Heart left ventricle (tissue), 16 donors: ENCODE data around the gene FAP. TPM values are rescaled to one million over a fixed set of nuclear protein-coding genes. Genes with fewer than 3 reads are reported as not detected.

ENCODE experiments used
- ATAC-seq, 4 donors: fragments of 200-7000 bp; cut with Tn5 transposase; one replicate each; pipeline ENCODE4 v1.9.1; 2020 to 2022; ENCODE audit warnings: moderate library complexity in 4 of 4, mild to moderate bottlenecking in 3 of 4, moderate number of reproducible peaks in 1 of 4
- DNase-seq, 5 donors: peaks; one replicate each; pipeline ENCODE4 v3.0.0-alpha.2; 2020
- H3K27ac ChIP-seq, 12 donors: fragments of 200-600 bp; sonication (generic) in 4 of 12; one replicate each; pipeline versions ENCODE4 v1.5.0 to v1.8.0; 2016 to 2022; ENCODE audit warnings: mild to moderate bottlenecking in 2 of 12
- H3K27me3 ChIP-seq, 9 donors: fragments of 200-600 bp; sonication (generic) in 2 of 9; one replicate each; pipeline versions ENCODE4 v1.5.1 to v1.8.0; 2016 to 2022; ENCODE audit warnings: mild to moderate bottlenecking in 3 of 9
- H3K36me3 ChIP-seq, 9 donors: fragments of 200-600 bp; sonication (generic) in 2 of 9; one replicate each; pipeline versions ENCODE4 v1.5.0 to v1.8.0; 2018 to 2022; ENCODE audit warnings: mild to moderate bottlenecking in 2 of 9
- H3K4me1 ChIP-seq, 12 donors: fragments of 200-600 bp; sonication (generic) in 4 of 12; one replicate each; pipeline versions ENCODE4 v1.5.0 to v1.8.0; 2016 to 2022; ENCODE audit warnings: mild to moderate bottlenecking in 3 of 12
- H3K4me3 ChIP-seq, 12 donors: fragments of 200-600 bp; sonication (generic) in 4 of 12; one replicate each; pipeline versions ENCODE4 v1.5.0 to v1.8.0; 2017 to 2022; ENCODE audit warnings: mild to moderate bottlenecking in 9 of 12, moderate library complexity in 4 of 12
- H3K9me3 ChIP-seq, 12 donors: fragments of 200-600 bp; sonication (generic) in 4 of 12; one replicate each; pipeline versions ENCODE4 v1.5.0 to v1.8.0; 2016 to 2022; ENCODE audit warnings: mild to moderate bottlenecking in 1 of 12
- POLR2A ChIP-seq, 2 donors: fragments of 450-650 bp; IDR thresholded peaks; one replicate each; pipeline ENCODE4 v1.6.1; 2017; ENCODE audit warnings: antibody characterized with exemption in 2 of 2, mild to moderate bottlenecking in 2 of 2, moderate library complexity in 2 of 2
- WGBS, 4 donors: extraction: QIAGEN DNeasy Blood & Tissue Kit in 2 of 4; methylation state at CpG; one replicate each; pipeline versions ENCODE4 v1.1.5 to v1.1.7; 2013 to 2018; 5-methylcytosine and 5-hydroxymethylcytosine counted together
- intact Hi-C, 10 donors: fragments of 100-400 bp; cut with DNase I; formaldehyde crosslinking; loops; one replicate each; pipeline versions ENCODE4 v1.11.1 to v1.14.2; 2022
- polyA plus RNA-seq, 2 donors: library from polyadenylated mRNA; stranded (reverse); fragments of 200-250 nt; gene quantifications; one replicate each; pipeline ENCODE4 v1.2.3, GENCODE V29; 2013
- total RNA-seq, 9 donors: library from RNA; depleted of rRNA in 2 of 9; stranded (reverse); fragments of >200 nt in 2 of 9; fragmentation: NEBNext Ultra II Directional in 3 of 9; extraction: Animal tissue kit (Norgen Biotek cat#: 25700) in 3 of 9; gene quantifications; one replicate each; pipeline versions ENCODE4 v1.1.0 to v1.2.4, GENCODE V29; 2016 to 2023
- TF ChIP-seq, protein P1 (sequence below), 12 donors: fragments of 200-600 bp; sonication (generic) in 4 of 12; IDR thresholded peaks; one replicate each; pipeline versions ENCODE4 v1.5.0 to v1.8.0; 2018 to 2022; ENCODE audit warnings: antibody characterized with exemption in 12 of 12, mild to moderate bottlenecking in 5 of 12
- donor health status: ischemic (EF 13 %, LVEDD 7.1; RV severe dilation, severe dysfunction).
- donor health status: healthy with polysubstance abuse.
- donor health status: DM: no; HTN: yes; CAD: no.
- donor health status: DM: no; HTN: no; CAD: no.
- donor health status: ischemic (EF 25% LVEDD 6.9; RV normal size, moderate dysfunction).
- donor health status: ischemic (EF 25% LVEDD 5.7; RV mildly dilated, moderate dysfunction).
- donor health status: healthy.
- donor health status: DM: yes; HTN: yes; CAD: no.
- donor health status: ischemic (EF 35%, LVEDD 5.7; RV mildly dilated, moderate dysfunction).
- donor health status: nonischemic (EF 11% LVEDD 7.7; RV severe dilation, severe dysfunction).
- donor health status: DM: yes; HTN: yes; CAD: no.
- donor health status: PGD.
- donor health status: ischemic (EF 29% LVEDD 5.4; RV normal size, mild dysfunction).
- donor health status: nonischemic (EF 23%, LVEDD 6.1; RV moderate dilation, normal function).

Gene FAP
- total and polyA plus RNA-seq, 11 donors: 0.75 to 11.3 (median 2.3) TPM

GRCh38 chr2:162138310-162138709 lies 104.9 kb downstream of the FAP start:
- no peak overlapping the region for H3K4me3 ChIP-seq
- no peak overlapping the region for H3K27ac ChIP-seq
- peaks cover 0 to 6% (median 0%) of the 10 kb centered on the region in 9 donors for H3K27me3 ChIP-seq
- DNase-seq (no peak), ATAC-seq (no peak)
- H3K9me3 ChIP-seq: no peaks in the 10 kb centered on the region
- no peaks in the 10 kb centered on the region for H3K4me1 ChIP-seq
- TF ChIP-seq, protein P1, sequence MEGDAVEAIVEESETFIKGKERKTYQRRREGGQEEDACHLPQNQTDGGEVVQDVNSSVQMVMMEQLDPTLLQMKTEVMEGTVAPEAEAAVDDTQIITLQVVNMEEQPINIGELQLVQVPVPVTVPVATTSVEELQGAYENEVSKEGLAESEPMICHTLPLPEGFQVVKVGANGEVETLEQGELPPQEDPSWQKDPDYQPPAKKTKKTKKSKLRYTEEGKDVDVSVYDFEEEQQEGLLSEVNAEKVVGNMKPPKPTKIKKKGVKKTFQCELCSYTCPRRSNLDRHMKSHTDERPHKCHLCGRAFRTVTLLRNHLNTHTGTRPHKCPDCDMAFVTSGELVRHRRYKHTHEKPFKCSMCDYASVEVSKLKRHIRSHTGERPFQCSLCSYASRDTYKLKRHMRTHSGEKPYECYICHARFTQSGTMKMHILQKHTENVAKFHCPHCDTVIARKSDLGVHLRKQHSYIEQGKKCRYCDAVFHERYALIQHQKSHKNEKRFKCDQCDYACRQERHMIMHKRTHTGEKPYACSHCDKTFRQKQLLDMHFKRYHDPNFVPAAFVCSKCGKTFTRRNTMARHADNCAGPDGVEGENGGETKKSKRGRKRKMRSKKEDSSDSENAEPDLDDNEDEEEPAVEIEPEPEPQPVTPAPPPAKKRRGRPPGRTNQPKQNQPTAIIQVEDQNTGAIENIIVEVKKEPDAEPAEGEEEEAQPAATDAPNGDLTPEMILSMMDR (IDR thresholded peaks at IDR 0.05): no peak
- no peak for TF ChIP-seq POLR2A (IDR thresholded peaks at IDR 0.05)
- intact Hi-C loops: no loop called here
- no peaks in the 10 kb centered on the region for H3K36me3 ChIP-seq

- H3K27ac ChIP-seq: no peak overlapping the region
- TF ChIP-seq, protein P1 (IDR thresholded peaks at IDR 0.05): no peak
- TF ChIP-seq POLR2A (IDR thresholded peaks at IDR 0.05): no peak
- ATAC-seq (no peak), DNase-seq (no peak)
- H3K4me3 ChIP-seq: no peak overlapping the region
- H3K9me3 ChIP-seq: peaks cover 0 to 7% (median 0%) of the 10 kb centered on the region in 12 donors
- H3K27me3 ChIP-seq: no peaks in the 10 kb centered on the region
- H3K4me1 ChIP-seq: peaks cover 0 to 18% (median 0%) of the 10 kb centered on the region in 12 donors
- intact Hi-C loops: loop anchor here in 4 of 10 donors (5.0 to 10.0 kb wide), 2 partner anchors 540 to 543 kb away; no protein-coding TSS in a partner anchor
- no peaks in the 10 kb centered on the region for H3K36me3 ChIP-seq
- WGBS, 4 donors: 85 to 93% (median 91%) methylated on average over 2 of the region's 2 CpGs
Measured at GRCh38 chr2:162127422-162127821, 115.8 kb downstream of the FAP start.

DNA sequence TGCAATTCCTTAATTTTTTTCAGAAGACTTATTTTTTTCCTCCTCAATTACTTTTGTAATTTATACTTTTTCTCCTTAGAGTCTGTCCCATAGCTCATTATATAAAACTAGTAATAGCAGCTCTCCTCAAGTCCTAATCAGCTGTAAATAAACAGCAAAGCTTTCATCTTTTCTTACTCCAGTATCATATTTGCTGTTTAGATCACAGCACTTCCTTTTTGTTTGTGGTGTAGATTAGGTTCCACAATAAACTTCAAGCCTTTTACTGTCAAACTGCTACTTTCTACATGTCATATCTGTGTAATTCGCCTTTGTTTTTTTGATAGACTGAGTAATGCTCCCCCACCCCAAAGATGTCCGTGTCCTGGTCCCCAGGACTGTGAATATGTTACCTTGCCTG lies 116.7 kb downstream of the FAP start:
- no peaks in the 10 kb centered on the region for H3K36me3 ChIP-seq
- H3K4me3 ChIP-seq: no peak overlapping the region
- no peaks in the 10 kb centered on the region for H3K27me3 ChIP-seq
- ATAC-seq (no peak), DNase-seq (no peak)
- peaks cover 0 to 7% (median 0%) of the 10 kb centered on the region in 12 donors for H3K9me3 ChIP-seq
- TF ChIP-seq, protein P1 (IDR thresholded peaks at IDR 0.05): no peak
- TF ChIP-seq POLR2A (IDR thresholded peaks at IDR 0.05): no peak
- no peak overlapping the region for H3K27ac ChIP-seq
- H3K4me1 ChIP-seq: peaks cover 0 to 18% (median 0%) of the 10 kb centered on the region in 12 donors
- intact Hi-C loops: loop anchor here in 4 of 10 donors (5.0 to 10.0 kb wide), 2 partner anchors 539 to 542 kb away; no protein-coding TSS in a partner anchor
- WGBS, 4 donors: 83 to 96% (median 89%) methylated on average over 2 of the region's 2 CpGs

DNA sequence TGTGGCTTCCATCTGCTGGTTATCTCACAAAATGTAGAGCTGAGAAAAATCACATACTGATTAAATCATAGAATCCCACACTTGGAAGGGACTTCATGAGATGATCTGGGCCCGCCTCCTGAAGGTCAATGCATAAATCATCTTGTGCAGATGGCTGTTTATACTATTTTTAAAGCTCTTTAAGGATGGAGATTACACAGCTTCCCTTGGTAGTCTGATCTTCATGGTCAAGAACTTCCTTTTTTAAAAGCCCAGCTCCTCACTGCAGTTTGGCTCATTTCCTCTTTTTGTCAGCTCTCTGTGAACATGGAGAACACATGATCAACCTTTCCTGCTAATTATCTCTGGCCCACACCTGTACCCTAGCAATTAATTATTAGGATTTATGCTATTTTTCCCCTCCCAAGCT lies 117.1 kb downstream of the FAP start:
- TF ChIP-seq, protein P1 (IDR thresholded peaks at IDR 0.05): no peak
- no peak for TF ChIP-seq POLR2A (IDR thresholded peaks at IDR 0.05)
- Histone ChIP-seq H3K4me1 (peaks cover 0 to 18% (median 0%) of the 10 kb centered on the region in 12 donors), H3K36me3 (no peaks in the 10 kb centered on the region), H3K4me3 (no peak overlapping the region), H3K27ac (no peak overlapping the region), H3K27me3 (no peaks in the 10 kb centered on the region), H3K9me3 (peaks cover 0 to 7% (median 0%) of the 10 kb centered on the region in 12 donors)
- 42 to 63% (median 57%) methylated on average over 1 of the region's 1 CpG for WGBS, 4 donors
- DNase-seq (no peak), ATAC-seq (no peak)
- intact Hi-C loops: loop anchor here in 4 of 10 donors (5.0 to 10.0 kb wide), 2 partner anchors 539 to 541 kb away; no protein-coding TSS in a partner anchor
